H1 (cell line): ENCODE measurements around the gene BLNK. TPM values are rescaled to one million over a fixed set of nuclear protein-coding genes. Genes with fewer than 3 reads are reported as not detected.

Source experiments
- ASH2L ChIP-seq: fragments of 200-600, 300-600 bp; sonication (generic); IDR thresholded peaks from one replicate; pipeline ENCODE4 v1.7.1; 2017; ENCODE audit warnings: low read length
- CEBPB ChIP-seq: IDR thresholded peaks from 2 replicates; pipeline ENCODE4 v1.6.1; 2012; ENCODE audit warnings: low read depth, low read length
- GABPA ChIP-seq: IDR thresholded peaks from 2 replicates; pipeline ENCODE4 v1.6.1; 2011; ENCODE audit warnings: mild to moderate bottlenecking, low read length, moderate library complexity, borderline replicate concordance; ENCODE audit not compliant: insufficient read depth
- HDAC6 ChIP-seq: IDR thresholded peaks from one replicate; pipeline ENCODE4 v1.7.1; 2012; ENCODE audit warnings: low read depth, mild to moderate bottlenecking, inconsistent platforms, low read length, moderate library complexity
- POLR2A ChIP-seq, 2 experiments: IDR thresholded peaks; 1 replicate in 1 of 2; 2 replicates in 1 of 2; pipeline ENCODE4 v1.6.1; 2011; ENCODE audit warnings: low read depth in 2 of 2, low read length in 2 of 2, mild to moderate bottlenecking in 2 of 2; ENCODE audit errors: control extremely low read depth in 1 of 2
- RFX5 ChIP-seq: IDR thresholded peaks from 2 replicates; pipeline ENCODE4 v1.6.1; 2011; ENCODE audit warnings: low read depth, low read length, improper control_type of control experiment, borderline replicate concordance
- TEAD4 ChIP-seq: IDR thresholded peaks from 2 replicates; pipeline ENCODE4 v1.6.1; 2012; ENCODE audit warnings: low read depth, low read length, inconsistent platforms, mixed read lengths
- polyA plus RNA-seq, 7 experiments: library from polyadenylated mRNA; depleted of rRNA in 3 of 7; stranded (reverse) in 5 of 7; unstranded in 2 of 7; fragments of >200 nt in 5 of 7; fragments of 200-250 nt in 2 of 7; gene quantifications; 1 replicate in 5 of 7; 2 replicates in 1 of 7; 4 replicates in 1 of 7; pipeline versions ENCODE4 v1.2.1 to v1.2.3, GENCODE V29; 2011 to 2013; ENCODE audit warnings: missing spikeins in 2 of 7, mixed read lengths in 2 of 7
- total RNA-seq: library from RNA; stranded (reverse); fragmentation: NEBNext Ultra II Directional; extraction: Animal tissue kit (Norgen Biotek cat#: 25700); gene quantifications from 2 replicates; pipeline ENCODE4 v1.2.1, GENCODE V29; 2021
- TF ChIP-seq, protein P1 (sequence below), 3 experiments: IDR thresholded peaks; 1 replicate in 2 of 3; 2 replicates in 1 of 3; pipeline versions ENCODE4 v1.5.1 to v1.6.1; 2011; ENCODE audit warnings: low read length in 3 of 3, mild to moderate bottlenecking in 3 of 3, inconsistent platforms in 2 of 3, low read depth in 1 of 3, moderate library complexity in 1 of 3; ENCODE audit not compliant: insufficient read depth in 1 of 3; ENCODE audit errors: control extremely low read depth in 1 of 3

Gene BLNK
- total and polyA plus RNA-seq, 2 of the 8 experiments (the other 6 are each of a cell fraction or from before 2014, with no cell fraction given): not detected

- no peak for TF ChIP-seq HDAC6
- TF ChIP-seq GABPA: no peak
- no peak for TF ChIP-seq TEAD4
- no peak for TF ChIP-seq ASH2L
- no peak for TF ChIP-seq CEBPB
- TF ChIP-seq RFX5: no peak
- no peak for TF ChIP-seq POLR2A (IDR thresholded peaks at IDR 0.05; ENCODE audit: control extremely low read depth in 1 of 2, low read depth in 2 of 2, low read length in 2 of 2)
- TF ChIP-seq, protein P1, sequence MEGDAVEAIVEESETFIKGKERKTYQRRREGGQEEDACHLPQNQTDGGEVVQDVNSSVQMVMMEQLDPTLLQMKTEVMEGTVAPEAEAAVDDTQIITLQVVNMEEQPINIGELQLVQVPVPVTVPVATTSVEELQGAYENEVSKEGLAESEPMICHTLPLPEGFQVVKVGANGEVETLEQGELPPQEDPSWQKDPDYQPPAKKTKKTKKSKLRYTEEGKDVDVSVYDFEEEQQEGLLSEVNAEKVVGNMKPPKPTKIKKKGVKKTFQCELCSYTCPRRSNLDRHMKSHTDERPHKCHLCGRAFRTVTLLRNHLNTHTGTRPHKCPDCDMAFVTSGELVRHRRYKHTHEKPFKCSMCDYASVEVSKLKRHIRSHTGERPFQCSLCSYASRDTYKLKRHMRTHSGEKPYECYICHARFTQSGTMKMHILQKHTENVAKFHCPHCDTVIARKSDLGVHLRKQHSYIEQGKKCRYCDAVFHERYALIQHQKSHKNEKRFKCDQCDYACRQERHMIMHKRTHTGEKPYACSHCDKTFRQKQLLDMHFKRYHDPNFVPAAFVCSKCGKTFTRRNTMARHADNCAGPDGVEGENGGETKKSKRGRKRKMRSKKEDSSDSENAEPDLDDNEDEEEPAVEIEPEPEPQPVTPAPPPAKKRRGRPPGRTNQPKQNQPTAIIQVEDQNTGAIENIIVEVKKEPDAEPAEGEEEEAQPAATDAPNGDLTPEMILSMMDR (IDR thresholded peaks at IDR 0.05; ENCODE audit: control extremely low read depth in 1 of 3, insufficient read depth in 1 of 3, low read depth in 1 of 3, low read length in 3 of 3): no peak
Observed at GRCh38 chr10:96301616-96302015, 30.2 kb upstream of the BLNK start (continued).
